ENCODE results near the gene ACAD9.

The ACAD9 gene

DNA sequence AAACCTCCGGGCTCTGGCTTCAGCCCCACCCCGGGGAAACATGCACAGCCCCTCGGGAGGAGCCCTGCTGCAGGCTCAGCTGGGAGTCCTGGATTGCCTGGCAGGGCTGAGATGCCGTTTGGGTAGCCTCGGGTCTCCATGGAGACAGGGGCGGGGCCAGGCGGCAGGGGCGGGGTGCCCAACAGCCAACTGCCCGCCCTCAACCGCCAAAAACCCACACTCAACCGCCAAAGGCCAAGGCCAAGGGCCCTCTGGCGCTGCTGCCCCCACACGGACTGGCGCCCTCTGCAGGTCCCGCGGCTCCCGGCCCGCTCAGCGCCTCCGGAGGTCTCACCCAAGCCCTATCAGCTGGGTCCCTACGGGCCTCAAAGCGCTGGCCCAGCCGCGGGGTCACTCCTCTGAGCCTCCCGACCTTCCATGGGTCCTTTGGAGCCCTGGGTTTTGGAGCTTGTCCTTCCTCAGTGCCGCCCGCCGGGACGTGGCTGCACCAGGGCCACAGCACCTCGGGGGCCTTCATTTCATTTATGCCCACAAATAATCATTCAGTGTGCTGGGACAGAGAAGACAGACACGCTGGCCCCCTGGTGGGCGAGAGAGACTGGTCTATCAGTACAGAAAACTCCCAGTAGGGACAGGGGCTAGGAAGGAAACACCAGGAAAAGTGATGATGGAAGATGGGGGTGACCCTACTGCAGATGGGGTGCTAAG lies 33.5 kb upstream of the ACAD9 start:
- DNase-seq (ENCODE audit: low spot score): peak; percentile 87
- TF ChIP-seq, protein P1, sequence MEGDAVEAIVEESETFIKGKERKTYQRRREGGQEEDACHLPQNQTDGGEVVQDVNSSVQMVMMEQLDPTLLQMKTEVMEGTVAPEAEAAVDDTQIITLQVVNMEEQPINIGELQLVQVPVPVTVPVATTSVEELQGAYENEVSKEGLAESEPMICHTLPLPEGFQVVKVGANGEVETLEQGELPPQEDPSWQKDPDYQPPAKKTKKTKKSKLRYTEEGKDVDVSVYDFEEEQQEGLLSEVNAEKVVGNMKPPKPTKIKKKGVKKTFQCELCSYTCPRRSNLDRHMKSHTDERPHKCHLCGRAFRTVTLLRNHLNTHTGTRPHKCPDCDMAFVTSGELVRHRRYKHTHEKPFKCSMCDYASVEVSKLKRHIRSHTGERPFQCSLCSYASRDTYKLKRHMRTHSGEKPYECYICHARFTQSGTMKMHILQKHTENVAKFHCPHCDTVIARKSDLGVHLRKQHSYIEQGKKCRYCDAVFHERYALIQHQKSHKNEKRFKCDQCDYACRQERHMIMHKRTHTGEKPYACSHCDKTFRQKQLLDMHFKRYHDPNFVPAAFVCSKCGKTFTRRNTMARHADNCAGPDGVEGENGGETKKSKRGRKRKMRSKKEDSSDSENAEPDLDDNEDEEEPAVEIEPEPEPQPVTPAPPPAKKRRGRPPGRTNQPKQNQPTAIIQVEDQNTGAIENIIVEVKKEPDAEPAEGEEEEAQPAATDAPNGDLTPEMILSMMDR (IDR thresholded peaks at IDR 0.05; ENCODE audit: extremely low read depth, missing control alignments): peak; percentile 60

DNA sequence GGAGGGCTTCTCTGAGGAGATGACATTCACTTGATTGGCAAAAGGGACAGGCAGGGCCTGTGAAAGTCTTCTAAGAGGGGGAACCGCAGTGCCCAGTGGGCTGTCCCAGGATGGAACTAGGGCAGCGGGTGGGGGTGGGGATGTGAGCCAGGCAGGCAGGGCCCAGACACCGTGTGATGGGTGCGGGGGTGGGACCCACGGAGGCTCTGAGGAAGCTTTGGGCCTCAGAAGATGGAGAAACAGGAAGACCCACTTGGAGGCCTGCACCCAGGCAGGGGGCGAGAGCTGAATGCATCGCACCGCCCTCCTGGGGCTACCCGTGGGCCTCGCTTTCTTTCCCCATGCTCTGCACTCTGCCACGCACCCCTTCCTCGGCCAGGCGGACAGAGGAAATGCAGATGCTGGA lies 32.9 kb upstream of the ACAD9 start:
- TF ChIP-seq, protein P1 (IDR thresholded peaks at IDR 0.05; ENCODE audit: extremely low read depth, missing control alignments): no peak
- DNase-seq (ENCODE audit: low spot score): no peak

DNA sequence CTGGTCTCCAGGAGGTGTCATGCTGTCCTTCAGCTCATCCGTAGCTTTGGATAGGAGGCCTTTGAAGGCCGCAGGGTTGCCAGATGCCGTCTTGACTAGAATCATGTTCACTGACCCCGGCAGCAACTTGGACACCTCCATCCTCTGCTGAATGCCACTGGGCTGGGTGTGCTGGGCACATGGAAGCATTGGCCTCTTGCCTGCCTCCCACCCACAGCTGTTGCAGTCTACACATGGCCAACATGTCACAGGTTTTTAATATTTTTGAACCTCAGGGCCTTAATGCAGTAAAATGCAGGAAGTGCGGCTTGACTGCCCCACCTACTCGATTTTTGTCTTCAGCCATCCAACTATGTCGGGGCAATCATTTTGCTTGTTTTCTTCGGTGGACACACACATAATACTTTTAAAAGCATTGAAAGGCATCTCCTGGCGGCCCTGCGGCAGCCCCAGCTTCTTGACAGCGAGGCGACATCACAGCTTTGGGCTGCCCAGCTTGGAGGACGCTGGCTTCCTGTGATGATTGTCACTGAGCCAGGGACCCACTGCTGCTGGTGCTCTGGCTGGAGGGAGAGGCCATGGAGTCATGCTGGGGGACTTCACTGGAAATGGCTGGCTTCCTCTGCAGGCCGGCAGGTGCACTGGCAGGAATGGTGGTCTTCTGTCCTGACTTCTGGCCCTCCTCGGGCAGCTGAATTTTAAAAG lies 31.6 kb upstream of the ACAD9 start:
- no peak for DNase-seq (ENCODE audit: low spot score)
- TF ChIP-seq, protein P1 (IDR thresholded peaks at IDR 0.05; ENCODE audit: extremely low read depth, missing control alignments): no peak

DNA sequence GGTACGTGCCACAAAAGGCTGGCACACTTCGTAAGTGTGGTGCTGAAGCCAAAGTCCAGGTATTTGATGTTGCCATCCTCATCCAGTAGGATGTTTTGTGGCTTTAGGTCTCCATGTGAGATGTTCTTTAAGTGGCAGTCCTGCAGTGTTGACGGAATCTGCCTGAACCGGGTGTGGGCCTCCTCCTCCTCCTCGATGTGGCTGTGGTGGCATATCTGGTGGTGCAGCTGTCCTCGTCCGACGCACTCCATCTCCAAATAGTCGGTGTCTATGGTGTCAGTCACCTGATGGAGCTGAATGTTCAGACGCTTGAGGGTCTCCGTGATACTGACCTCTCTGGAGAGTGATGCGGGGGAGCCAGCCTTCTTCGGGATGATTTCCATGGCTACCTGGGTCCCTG lies 30.5 kb upstream of the ACAD9 start:
- TF ChIP-seq, protein P1 (IDR thresholded peaks at IDR 0.05; ENCODE audit: extremely low read depth, missing control alignments): no peak
- no peak for DNase-seq (ENCODE audit: low spot score)

DNA sequence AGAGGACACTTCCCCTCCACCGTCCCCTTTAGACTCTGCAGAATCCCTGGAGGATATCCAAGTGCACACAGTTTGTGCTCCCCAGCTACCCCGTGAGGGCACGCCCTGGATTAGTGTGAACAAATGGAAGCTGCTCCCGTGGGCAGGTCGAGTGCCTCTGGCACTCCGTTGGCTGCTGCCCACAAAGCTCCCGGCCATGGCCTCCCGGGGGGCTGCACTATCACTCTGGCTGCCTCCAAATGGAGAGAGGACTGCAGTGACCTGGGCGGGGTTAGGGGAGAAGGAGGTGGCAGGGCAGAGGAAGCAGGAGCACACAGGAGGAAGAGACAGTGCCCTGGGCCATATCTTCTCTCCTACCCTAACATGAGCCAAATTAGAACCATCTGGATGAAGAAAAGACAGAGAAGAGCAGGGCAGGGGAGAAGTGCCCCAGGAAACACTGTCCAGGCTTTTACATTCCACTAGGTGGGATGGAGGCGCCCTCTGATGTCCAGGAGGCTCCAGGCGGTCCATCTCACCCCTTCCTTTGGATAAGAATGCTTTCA lies 29.4 kb upstream of the ACAD9 start:
- no peak for DNase-seq (ENCODE audit: low spot score)
- TF ChIP-seq, protein P1 (IDR thresholded peaks at IDR 0.05; ENCODE audit: extremely low read depth, missing control alignments): no peak

DNA sequence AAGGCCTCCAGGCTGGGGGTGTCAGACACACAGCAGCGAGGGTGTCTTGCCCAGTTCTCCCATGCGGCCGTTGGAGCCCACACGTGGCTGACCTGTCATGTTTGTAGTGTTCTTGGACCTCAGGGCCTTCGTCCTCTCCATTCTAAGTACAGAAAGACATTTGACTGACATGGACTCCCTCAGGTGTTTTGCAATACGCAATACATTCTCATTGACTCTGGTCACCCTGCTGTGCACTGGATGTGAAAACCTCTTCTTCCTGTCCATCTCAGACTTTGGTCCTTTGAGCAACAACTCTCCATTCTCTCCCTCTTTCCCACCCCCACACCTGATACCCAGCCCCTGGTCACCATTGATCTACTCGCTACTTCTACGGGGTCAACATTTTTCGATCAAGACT lies 28.9 kb upstream of the ACAD9 start:
- TF ChIP-seq, protein P1 (IDR thresholded peaks at IDR 0.05; ENCODE audit: extremely low read depth, missing control alignments): no peak
- DNase-seq (ENCODE audit: low spot score): no peak

DNA sequence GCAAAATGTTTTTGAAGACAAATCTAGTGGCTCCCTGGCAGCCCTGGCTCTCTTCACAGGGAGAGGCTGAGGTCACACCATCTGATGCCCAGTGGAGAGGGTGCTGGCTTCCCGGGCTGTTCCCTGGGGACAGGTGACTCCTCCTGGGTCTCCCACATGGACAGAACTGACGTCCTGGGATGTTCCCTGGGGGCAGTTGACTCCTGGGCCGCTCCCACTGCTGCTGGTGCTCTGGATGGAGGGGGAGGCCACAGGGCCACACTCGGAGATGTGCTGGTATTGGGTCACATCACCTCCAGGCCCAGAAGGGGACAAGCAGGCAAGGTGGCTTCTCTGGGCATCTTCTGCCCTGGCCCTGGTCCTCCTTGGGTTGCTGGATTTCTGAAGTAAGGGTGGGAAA lies 27.8 kb upstream of the ACAD9 start:
- TF ChIP-seq, protein P1 (IDR thresholded peaks at IDR 0.05; ENCODE audit: extremely low read depth, missing control alignments): no peak
- DNase-seq (ENCODE audit: low spot score): no peak
